WTC11 (cell line): Measurements from ENCODE around the gene CLEC16A. TPM values are rescaled to one million over a fixed set of nuclear protein-coding genes. Genes with fewer than 3 reads are reported as not detected.

Source experiments
- ATAC-seq: fragments of 200-7000 bp; cut with Tn5 transposase; 2 replicates; pipeline ENCODE4 v1.10.0; 2021; ENCODE audit warnings: mild to moderate bottlenecking, moderate library complexity
- CTCF ChIA-PET: fragments of 300-600 bp; sonication (Branson Sonifier 250); formaldehyde crosslinking; loops from one replicate; lab custom pipeline; 2021; ENCODE audit warnings: antibody characterized with exemption; lab: Charles Lee
- POLR2A ChIA-PET: fragments of 350-600 bp; sonication (Branson Sonifier 250); formaldehyde crosslinking; loops from one replicate; lab custom pipeline; 2021; ENCODE audit warnings: antibody characterized with exemption; lab: Charles Lee
- DNase-seq: peaks from one replicate; pipeline ENCODE4 v3.0.0; 2021; ENCODE audit warnings: low spot score
- H3K27ac Mint-ChIP-seq: 2 replicates; pipeline ENCODE4 v1.8.0; 2021; ENCODE audit warnings: mixed read lengths
- H3K27me3 Mint-ChIP-seq: 2 replicates; pipeline ENCODE4 v1.8.0; 2021; ENCODE audit warnings: low read depth, mild to moderate bottlenecking, moderate library complexity, mixed read lengths
- H3K36me3 Mint-ChIP-seq: 2 replicates; pipeline ENCODE4 v1.8.0; 2021; ENCODE audit warnings: mixed read lengths
- H3K4me1 Mint-ChIP-seq: 2 replicates; pipeline ENCODE4 v1.8.0; 2022; ENCODE audit warnings: mixed read lengths
- H3K4me3 Mint-ChIP-seq: 2 replicates; pipeline ENCODE4 v1.8.0; 2021; ENCODE audit warnings: mild to moderate bottlenecking, moderate library complexity, mixed read lengths
- H3K9me3 Mint-ChIP-seq: 2 replicates; pipeline ENCODE4 v1.8.0; 2021; ENCODE audit warnings: mixed read lengths
- E2F4 ChIP-seq: sonication (generic); formaldehyde crosslinking; IDR thresholded peaks from 2 replicates; pipeline ENCODE4 v1.8.1; 2022; ENCODE audit warnings: low read depth, mild to moderate bottlenecking, moderate library complexity, missing genetic modification reagents, borderline replicate concordance
- E2F5 ChIP-seq: sonication (generic); formaldehyde crosslinking; IDR thresholded peaks from 2 replicates; pipeline ENCODE4 v1.8.1; 2022; ENCODE audit warnings: mild to moderate bottlenecking, moderate library complexity, missing genetic modification reagents
- EMX1 ChIP-seq: fragments of 250-450 bp; sonication (Bioruptor Pico); IDR thresholded peaks from 2 replicates; pipeline ENCODE4 v1.8.0; 2021; ENCODE audit warnings: mild to moderate bottlenecking
- FOXJ3 ChIP-seq: sonication (generic); formaldehyde crosslinking; IDR thresholded peaks from 2 replicates; pipeline ENCODE4 v1.9.0; 2021; ENCODE audit warnings: missing genetic modification reagents, mild to moderate bottlenecking, borderline replicate concordance
- IRF1 ChIP-seq: sonication (generic); formaldehyde crosslinking; IDR thresholded peaks from 2 replicates; pipeline ENCODE4 v1.8.0; 2023; ENCODE audit warnings: missing genetic modification reagents
- IRF2 ChIP-seq: sonication (generic); formaldehyde crosslinking; IDR thresholded peaks from 2 replicates; pipeline ENCODE4 v1.8.0; 2022; ENCODE audit warnings: low read depth, missing genetic modification reagents, borderline replicate concordance
- KAT7 ChIP-seq: sonication (generic); formaldehyde crosslinking; IDR thresholded peaks from 2 replicates; pipeline ENCODE4 v1.8.1; 2023; ENCODE audit warnings: missing genetic modification reagents, mild to moderate bottlenecking, borderline replicate concordance
- OVOL2 ChIP-seq: fragments of 250-450 bp; sonication (Bioruptor Pico); IDR thresholded peaks from 2 replicates; pipeline ENCODE4 v1.9.0; 2021; ENCODE audit warnings: mild to moderate bottlenecking, borderline replicate concordance
- PRDM15 ChIP-seq: sonication (generic); formaldehyde crosslinking; IDR thresholded peaks from 2 replicates; pipeline ENCODE4 v1.8.0; 2022; ENCODE audit warnings: missing genetic modification reagents
- RORB ChIP-seq: fragments of 250-450 bp; sonication (Bioruptor Pico); IDR thresholded peaks from 2 replicates; pipeline ENCODE4 v1.9.0; 2021; ENCODE audit warnings: mild to moderate bottlenecking
- SOX15 ChIP-seq: fragments of 250-450 bp; sonication (Bioruptor Pico); IDR thresholded peaks from 2 replicates; pipeline ENCODE4 v1.9.0; 2021; ENCODE audit warnings: mild to moderate bottlenecking
- TEAD4 ChIP-seq: sonication (generic); formaldehyde crosslinking; IDR thresholded peaks from 2 replicates; pipeline ENCODE4 v1.8.0; 2022; ENCODE audit warnings: mild to moderate bottlenecking, missing genetic modification reagents
- ZNF121 ChIP-seq: sonication (generic); formaldehyde crosslinking; IDR thresholded peaks from 2 replicates; pipeline ENCODE4 v1.8.0; 2023; ENCODE audit warnings: missing genetic modification reagents
- ZNF138 ChIP-seq: sonication (generic); formaldehyde crosslinking; conservative IDR thresholded peaks from 2 replicates; pipeline ENCODE4 v1.8.1; 2022; ENCODE audit warnings: mild to moderate bottlenecking, moderate library complexity, missing genetic modification reagents
- ZNF232 ChIP-seq: sonication (generic); formaldehyde crosslinking; IDR thresholded peaks from 2 replicates; pipeline ENCODE4 v1.8.0; 2022; ENCODE audit warnings: mild to moderate bottlenecking, missing genetic modification reagents
- ZNF423 ChIP-seq: fragments of 250-450 bp; sonication (Bioruptor Pico); IDR thresholded peaks from 2 replicates; pipeline ENCODE4 v2.1.2; 2022; ENCODE audit warnings: mild to moderate bottlenecking, moderate library complexity
- total RNA-seq: library from RNA; stranded (reverse); gene quantifications from 3 replicates; pipeline ENCODE4 v1.2.3, GENCODE V29; 2021
- TF ChIP-seq, protein P1 (sequence below): fragments of 250-450 bp; sonication (Bioruptor Pico); IDR thresholded peaks from 2 replicates; pipeline ENCODE4 v1.8.0; 2021; ENCODE audit warnings: mild to moderate bottlenecking
- TF ChIP-seq, protein P2 (sequence below): sonication (generic); formaldehyde crosslinking; IDR thresholded peaks from 2 replicates; pipeline ENCODE4 v1.8.1; 2023; ENCODE audit warnings: mild to moderate bottlenecking, missing genetic modification reagents, moderate library complexity
- TF ChIP-seq, protein P3 (sequence below): sonication (generic); formaldehyde crosslinking; IDR thresholded peaks from 2 replicates; pipeline ENCODE4 v1.8.0; 2022; ENCODE audit warnings: mild to moderate bottlenecking, missing genetic modification reagents
- TF ChIP-seq, protein P4 (sequence below): fragments of 250-450 bp; sonication (Bioruptor Pico); IDR thresholded peaks from 2 replicates; pipeline ENCODE4 v1.9.0; 2021; ENCODE audit warnings: mild to moderate bottlenecking
- TF ChIP-seq, protein P5 (sequence below): fragments of 250-450 bp; sonication (Bioruptor Pico); conservative IDR thresholded peaks from 2 replicates; pipeline ENCODE4 v1.9.0; 2021; ENCODE audit warnings: mild to moderate bottlenecking

Gene CLEC16A
- total RNA-seq, 1 experiment from 2014 or later, result 14.4 TPM

GRCh38 chr16:11193494-11193893, 249.1 kb downstream of the CLEC16A start (continued):
- no peak for TF ChIP-seq OVOL2 (CRISPR knock-in tag)
- no peak for TF ChIP-seq TEAD4 (CRISPR knock-in tag)
- TF ChIP-seq, protein P1, sequence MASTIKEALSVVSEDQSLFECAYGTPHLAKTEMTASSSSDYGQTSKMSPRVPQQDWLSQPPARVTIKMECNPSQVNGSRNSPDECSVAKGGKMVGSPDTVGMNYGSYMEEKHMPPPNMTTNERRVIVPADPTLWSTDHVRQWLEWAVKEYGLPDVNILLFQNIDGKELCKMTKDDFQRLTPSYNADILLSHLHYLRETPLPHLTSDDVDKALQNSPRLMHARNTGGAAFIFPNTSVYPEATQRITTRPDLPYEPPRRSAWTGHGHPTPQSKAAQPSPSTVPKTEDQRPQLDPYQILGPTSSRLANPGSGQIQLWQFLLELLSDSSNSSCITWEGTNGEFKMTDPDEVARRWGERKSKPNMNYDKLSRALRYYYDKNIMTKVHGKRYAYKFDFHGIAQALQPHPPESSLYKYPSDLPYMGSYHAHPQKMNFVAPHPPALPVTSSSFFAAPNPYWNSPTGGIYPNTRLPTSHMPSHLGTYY (CRISPR knock-in tag), result no peak
- TF ChIP-seq, protein P2, sequence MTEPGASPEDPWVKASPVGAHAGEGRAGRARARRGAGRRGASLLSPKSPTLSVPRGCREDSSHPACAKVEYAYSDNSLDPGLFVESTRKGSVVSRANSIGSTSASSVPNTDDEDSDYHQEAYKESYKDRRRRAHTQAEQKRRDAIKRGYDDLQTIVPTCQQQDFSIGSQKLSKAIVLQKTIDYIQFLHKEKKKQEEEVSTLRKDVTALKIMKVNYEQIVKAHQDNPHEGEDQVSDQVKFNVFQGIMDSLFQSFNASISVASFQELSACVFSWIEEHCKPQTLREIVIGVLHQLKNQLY (CRISPR knock-in tag), result no peak
- TF ChIP-seq, protein P3, sequence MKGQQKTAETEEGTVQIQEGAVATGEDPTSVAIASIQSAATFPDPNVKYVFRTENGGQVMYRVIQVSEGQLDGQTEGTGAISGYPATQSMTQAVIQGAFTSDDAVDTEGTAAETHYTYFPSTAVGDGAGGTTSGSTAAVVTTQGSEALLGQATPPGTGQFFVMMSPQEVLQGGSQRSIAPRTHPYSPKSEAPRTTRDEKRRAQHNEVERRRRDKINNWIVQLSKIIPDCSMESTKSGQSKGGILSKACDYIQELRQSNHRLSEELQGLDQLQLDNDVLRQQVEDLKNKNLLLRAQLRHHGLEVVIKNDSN, result no peak
- no peak for TF ChIP-seq ZNF232
- no peak for TF ChIP-seq ZNF121 (CRISPR knock-in tag)
- TF ChIP-seq IRF1 (CRISPR knock-in tag), result no peak
- TF ChIP-seq, protein P4, sequence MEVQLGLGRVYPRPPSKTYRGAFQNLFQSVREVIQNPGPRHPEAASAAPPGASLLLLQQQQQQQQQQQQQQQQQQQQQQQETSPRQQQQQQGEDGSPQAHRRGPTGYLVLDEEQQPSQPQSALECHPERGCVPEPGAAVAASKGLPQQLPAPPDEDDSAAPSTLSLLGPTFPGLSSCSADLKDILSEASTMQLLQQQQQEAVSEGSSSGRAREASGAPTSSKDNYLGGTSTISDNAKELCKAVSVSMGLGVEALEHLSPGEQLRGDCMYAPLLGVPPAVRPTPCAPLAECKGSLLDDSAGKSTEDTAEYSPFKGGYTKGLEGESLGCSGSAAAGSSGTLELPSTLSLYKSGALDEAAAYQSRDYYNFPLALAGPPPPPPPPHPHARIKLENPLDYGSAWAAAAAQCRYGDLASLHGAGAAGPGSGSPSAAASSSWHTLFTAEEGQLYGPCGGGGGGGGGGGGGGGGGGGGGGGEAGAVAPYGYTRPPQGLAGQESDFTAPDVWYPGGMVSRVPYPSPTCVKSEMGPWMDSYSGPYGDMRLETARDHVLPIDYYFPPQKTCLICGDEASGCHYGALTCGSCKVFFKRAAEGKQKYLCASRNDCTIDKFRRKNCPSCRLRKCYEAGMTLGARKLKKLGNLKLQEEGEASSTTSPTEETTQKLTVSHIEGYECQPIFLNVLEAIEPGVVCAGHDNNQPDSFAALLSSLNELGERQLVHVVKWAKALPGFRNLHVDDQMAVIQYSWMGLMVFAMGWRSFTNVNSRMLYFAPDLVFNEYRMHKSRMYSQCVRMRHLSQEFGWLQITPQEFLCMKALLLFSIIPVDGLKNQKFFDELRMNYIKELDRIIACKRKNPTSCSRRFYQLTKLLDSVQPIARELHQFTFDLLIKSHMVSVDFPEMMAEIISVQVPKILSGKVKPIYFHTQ, result no peak
- TF ChIP-seq PRDM15, result no peak
- no peak for TF ChIP-seq KAT7
- no peak for TF ChIP-seq FOXJ3 (CRISPR knock-in tag)
- TF ChIP-seq IRF2, result no peak
- TF ChIP-seq ZNF138 (CRISPR knock-in tag), result no peak

- Mint-ChIP-seq H3K4me1 (peaks cover 11% of the 10 kb centered on the region), H3K4me3 (no peak overlapping the region), H3K27me3 (peaks cover 2% of the 10 kb centered on the region; the same call in 1 of the 2 replicates), H3K9me3 (no peaks in the 10 kb centered on the region), H3K36me3 (no peaks in the 10 kb centered on the region), H3K27ac (no peak overlapping the region)
- no peak for TF ChIP-seq E2F5 (CRISPR knock-in tag)
- no peak for TF ChIP-seq ZNF423 (CRISPR knock-in tag)
- no peak for TF ChIP-seq E2F4 (CRISPR knock-in tag)
- TF ChIP-seq EMX1 (CRISPR knock-in tag), result no peak
- TF ChIP-seq, protein P5, sequence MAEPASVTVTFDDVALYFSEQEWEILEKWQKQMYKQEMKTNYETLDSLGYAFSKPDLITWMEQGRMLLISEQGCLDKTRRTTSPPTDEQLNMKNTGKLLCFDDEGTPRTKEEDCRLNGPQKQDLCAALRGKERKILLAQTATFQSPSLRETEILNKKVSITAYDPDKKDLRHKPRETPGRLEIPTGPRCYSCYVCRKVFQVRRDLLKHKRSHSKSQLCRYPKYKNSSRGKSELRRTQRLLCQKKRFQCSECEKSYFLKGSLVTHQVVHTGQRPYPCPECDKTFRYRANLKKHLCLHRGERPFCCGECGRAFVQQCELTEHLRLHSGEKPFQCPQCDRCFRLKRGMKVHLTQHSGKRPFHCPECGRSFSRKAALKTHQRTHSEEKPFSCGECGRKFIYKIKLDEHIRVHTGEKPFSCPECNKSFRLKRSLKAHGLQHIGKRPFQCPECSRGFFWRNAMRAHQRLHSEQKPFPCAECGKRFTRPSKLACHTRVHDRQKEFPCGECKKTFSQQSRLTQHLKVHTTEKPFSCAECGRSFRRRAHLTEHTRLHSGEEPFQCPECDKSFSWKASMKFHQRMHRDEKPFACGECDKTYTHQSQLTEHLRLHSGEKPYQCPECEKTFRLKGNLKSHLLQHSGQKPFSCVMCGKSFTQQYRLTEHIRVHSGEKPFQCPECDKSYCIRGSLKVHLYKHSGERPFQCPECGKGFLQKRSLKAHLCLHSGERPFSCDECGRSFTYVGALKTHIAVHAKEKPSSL (CRISPR knock-in tag), result no peak
- no peak for TF ChIP-seq SOX15 (CRISPR knock-in tag)
- no peak for TF ChIP-seq RORB (CRISPR knock-in tag)
- no peak for TF ChIP-seq IRF1 (CRISPR knock-in tag)
- ATAC-seq, result no peak
- ChIA-PET POLR2A (no interaction called here), CTCF (interaction anchor here (0.6 to 1.2 kb wide), 3 partner anchors 177 to 232 kb away, joined by 3 to 5 read pairs (median 4); no protein-coding TSS in a partner anchor)
- no peak for DNase-seq
Observed at GRCh38 chr16:11194913-11195312, 250.5 kb downstream of the CLEC16A start.
